GM18511 (cell line): Measurements from ENCODE around the gene MRPS34.

Experiments used
- ATAC-seq: cut with Tn5 transposase; IDR thresholded peaks from one replicate; pipeline ENCODE4 v1.9.1; 2021; ENCODE audit warnings: mild to moderate bottlenecking, moderate library complexity; ENCODE audit not compliant: unreplicated experiment

MRPS34 gene

DNA sequence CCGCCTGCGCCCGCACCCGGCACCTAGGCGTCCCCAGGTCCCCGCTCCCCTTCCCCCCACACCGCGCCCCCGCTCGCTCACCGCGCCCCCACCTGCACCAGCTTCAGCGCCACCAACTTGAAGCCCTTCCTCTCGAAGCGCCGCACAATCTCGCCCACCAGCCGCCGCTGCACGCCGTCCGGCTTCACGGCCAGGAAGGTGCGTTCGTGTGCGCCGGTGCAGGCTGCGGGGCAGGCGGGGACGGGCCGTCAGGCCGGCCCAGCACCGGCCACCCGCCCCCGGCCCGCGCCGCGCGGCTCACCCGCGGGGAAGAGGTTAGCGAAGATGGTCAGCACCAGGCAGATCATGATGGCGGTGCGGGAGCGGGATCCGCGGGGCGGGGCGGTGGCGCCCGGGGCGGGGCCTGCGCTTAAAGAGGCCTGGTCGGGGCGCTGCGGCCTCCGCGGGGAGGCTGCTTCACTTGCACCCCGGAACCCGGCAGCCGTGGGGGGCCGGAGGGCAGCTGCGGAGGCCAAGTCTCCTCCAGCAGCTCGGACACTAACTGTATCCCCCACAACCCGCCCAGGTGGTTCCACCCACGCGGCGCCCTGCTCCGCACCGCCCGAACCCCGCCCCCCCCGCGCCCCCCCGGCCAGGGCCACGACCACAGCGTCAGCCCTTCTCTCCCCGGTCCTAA is 1.6 kb downstream of the MRPS34 start, which contains the start of gene NME3:
Gene NME3, minus strand, starts transcription at position 356 of the 676 bp plus-strand sequence. Its CDS starts 9 bp downstream, at position 347.
- peak; percentile 43 for ATAC-seq

GRCh38 chr16:1770328-1771187 is 2.4 kb downstream of the MRPS34 start:
- no peak for ATAC-seq

- no peak for ATAC-seq
Measured at GRCh38 chr16:1769402-1770300, 3.3 kb downstream of the MRPS34 start.

DNA sequence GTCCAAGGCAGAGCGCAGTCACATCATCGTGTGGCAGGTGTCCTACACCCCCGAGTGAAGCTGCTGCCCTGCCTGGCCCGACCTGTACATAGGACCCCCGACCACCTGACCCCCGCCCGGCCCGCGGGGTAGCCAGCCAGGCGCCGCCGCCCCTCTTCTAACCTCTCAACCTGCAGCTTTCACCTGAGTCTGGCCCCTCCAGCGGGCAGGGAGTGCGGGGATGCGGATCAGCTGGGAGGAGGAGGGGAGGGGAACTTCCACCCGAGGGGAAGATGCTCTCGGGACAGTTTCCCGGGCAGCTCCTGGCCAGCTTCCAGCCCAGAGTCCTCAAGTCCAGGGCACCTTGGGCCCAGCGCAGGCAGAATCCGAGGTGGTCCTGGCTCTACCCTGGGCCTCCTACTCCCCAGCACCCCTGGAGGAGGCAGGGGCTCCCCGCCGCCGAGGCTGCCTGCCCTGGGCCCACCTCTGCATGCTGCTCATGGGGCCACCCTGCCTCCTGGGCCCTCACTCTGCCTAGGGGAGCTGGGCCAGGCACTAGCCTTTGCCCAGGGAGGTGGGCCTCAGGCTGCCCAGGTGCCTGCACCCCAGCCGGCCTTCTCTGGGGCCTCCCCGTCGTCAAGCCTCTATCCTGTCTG is 4.0 kb downstream of the MRPS34 start:
- ATAC-seq = no peak

GRCh38 chr16:1768061-1768766 is 4.7 kb downstream of the MRPS34 start:
- ATAC-seq = no peak

DNA sequence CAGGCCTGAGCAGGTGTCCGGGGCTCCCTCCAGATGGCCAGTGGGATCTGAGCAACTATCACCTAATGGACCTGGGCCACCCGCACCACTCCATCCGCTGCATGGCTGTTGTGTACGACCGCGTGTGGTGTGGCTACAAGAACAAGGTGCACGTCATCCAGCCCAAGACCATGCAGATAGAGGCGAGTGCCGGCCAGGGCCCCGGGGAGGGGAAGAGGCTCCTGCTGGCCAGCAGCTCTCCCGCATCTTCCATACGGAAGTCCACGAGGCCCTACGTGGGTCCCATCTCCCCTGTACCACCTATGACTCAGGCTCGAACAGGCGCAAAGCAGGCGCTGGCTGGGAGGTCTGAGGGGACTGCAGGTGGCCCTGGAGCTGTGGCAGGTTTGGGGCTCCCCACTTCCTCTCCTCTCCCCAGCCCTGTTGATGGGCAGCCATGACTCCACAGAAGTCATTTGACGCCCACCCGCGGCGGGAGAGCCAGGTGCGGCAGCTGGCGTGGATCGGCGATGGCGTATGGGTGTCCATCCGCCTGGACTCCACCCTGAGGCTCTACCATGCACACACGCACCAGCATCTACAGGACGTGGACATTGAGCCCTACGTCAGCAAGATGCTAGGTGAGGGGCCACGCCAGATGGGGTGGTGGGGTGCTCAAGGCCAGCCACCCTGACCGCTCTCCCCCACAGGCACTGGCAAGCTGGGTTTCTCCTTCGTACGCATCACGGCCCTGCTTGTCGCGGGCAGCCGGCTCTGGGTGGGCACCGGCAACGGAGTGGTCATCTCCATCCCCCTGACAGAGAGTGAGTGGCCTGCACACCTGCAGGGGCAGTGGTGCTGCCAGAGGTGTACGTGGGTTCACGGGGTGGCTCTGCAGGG is 5.6 kb downstream of the MRPS34 start:
- ATAC-seq = no peak

GRCh38 chr16:1766701-1767100 is 6.2 kb downstream of the MRPS34 start:
- no peak for ATAC-seq

DNA sequence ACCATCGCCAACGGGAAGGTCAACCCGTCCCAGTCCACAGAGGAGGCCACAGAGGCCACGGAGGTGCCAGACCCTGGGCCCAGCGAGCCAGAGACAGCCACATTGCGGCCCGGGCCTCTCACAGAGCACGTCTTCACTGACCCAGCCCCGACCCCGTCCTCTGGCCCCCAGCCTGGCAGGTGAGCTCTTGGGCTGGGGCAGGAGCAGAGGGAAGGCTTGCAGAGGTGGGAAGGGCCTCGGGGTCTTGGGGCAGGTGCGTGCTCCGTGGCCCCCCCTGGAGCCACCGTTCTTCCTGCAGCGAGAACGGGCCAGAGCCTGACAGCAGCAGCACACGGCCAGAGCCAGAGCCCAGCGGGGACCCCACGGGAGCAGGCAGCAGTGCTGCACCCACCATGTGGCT is 6.7 kb downstream of the MRPS34 start:
- ATAC-seq = no peak

DNA sequence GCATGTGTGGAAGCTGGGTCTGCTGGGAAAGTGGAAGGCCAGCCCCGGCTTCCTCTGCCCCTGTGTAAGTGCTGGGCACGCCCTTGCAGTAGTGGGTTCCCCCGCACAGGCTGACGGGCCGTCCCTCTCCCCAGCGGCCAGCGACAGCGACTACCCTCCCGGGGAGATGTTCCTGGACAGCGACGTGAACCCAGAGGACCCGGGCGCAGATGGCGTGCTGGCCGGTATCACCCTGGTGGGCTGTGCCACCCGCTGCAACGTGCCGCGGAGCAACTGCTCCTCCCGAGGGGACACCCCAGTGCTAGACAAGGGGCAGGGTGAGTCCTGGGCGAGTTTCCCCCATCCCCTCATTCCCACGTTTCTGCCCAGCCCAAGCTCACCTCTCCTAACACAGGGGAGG is 7.1 kb downstream of the MRPS34 start:
- ATAC-seq = no peak

GRCh38 chr16:1764971-1765370 is 8.0 kb downstream of the MRPS34 start:
- ATAC-seq = no peak

- no peak for ATAC-seq
Measured at GRCh38 chr16:1763521-1764511, 9.1 kb downstream of the MRPS34 start.

GRCh38 chr16:1762879-1763520 is 9.9 kb downstream of the MRPS34 start:
- no peak for ATAC-seq

- ATAC-seq = no peak
Measured at GRCh38 chr16:1762196-1762878, 10.6 kb downstream of the MRPS34 start.

GRCh38 chr16:1761751-1762150 is 11.2 kb downstream of the MRPS34 start:
- no peak for ATAC-seq

DNA sequence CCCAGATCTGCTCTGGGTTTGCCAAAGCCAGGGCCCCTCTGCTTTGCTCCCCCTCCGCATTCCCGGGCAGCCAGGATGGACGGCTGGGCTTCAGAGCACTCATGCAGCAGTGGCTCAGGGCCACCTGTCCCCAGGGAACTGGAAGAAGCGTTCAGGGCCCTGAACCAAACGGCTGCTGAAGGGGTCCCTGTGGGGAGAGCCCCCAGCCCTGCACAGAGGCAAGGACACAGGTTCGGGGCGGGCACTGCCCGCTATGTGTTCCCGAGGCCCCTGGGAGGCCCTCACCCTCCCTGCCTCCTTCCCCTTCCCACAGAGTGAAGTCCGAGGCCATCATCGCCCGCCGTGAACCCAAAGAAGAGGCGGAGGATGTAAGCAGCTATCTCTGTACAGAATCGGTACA is 12.0 kb downstream of the MRPS34 start:
- ATAC-seq = no peak

DNA sequence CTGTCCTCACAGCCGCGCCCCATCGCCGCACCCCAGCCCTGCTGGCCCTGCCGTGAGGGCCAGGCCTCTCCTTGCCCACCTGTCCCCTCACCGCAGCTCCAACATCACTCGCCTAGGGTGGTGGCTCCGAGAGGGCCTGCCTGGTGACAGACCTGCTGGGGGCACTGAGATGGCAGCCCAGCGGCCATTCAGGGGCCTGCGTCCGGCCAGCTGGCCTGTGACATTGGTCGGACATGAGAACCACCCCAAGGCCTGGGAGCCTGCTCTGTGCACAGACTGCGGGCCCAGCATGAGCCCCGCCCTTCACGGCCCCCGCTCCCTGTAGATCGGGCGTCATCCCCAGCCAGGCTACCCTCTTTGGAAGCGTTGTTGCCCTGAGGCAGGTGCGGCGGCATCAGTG is 13.4 kb downstream of the MRPS34 start:
- no peak for ATAC-seq

DNA sequence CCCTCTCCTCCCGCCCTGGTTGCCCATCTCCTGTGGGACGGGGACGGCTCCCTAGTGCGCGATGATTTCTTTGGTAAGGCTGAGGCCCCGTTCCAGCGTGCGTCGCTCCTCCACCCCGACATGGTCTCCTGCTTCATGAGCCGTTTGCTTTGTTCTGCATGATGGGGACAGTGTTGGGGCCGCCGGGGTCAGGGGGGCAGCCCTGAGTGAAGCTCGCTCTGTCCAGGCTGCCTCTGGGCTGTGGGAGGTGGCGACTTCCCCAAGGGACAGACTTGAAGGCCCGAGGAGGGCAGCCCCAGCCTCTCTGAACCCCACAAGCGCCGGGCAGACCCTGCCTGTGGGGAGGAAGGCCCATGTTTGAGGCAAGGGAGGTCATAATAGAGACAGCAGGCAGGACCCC is 14.0 kb downstream of the MRPS34 start:
- no peak for ATAC-seq
